ENCODE data around the gene ILF2.
A peak's percentile ranks its signal among the peaks of the same experiment; 100 is the strongest.

ILF2 gene

DNA sequence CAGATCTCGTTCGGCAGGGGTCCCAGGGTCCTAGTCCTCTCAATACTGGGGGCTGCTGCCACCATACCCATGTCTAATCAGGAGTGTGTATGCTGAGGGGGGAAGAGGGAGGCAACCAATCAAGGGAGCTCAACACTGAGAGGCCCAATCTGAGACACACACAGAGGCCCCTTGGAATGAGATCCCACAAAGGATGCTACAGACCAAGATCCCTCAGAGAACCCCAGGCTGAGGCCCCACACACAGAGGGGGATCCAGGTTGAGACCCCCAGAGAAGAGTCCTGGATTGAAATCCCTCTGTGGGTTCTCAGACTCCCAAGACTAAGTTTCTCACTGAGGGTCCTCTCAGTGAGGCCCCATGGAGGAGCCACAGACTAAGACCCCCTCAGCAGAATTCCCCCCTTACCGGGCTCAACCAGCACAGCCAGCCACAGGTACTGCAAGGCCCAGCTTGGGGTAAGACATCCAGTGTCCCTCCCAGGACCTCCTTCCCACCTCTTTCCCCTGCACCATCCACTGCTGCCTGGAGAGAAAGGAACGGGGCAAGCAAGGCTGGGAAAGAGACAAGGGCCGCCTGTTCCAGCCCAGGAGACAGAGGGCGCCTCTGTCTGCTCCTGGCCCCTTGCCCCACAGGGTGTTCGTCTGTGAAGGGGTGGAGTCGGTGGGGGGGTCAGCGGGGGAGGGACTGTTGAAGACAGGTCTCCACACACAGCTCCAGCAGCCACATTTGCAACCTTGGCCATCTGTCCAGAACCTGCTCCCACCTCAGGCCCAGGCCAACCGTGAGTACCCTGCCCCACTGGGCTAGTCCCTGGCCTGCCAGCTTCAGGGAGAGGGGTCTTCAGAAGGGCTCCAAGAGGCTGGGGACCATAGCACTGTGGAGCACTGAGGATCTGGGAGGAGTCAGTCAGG, 42.8 kb downstream of the ILF2 start, which contains the start of gene S100A1:
Gene S100A1, plus strand, starts transcription at position 720 of the 912 bp plus-strand sequence. CDS start 2,088 bp downstream, outside the sequence.
- DNase-seq = no peak

DNA sequence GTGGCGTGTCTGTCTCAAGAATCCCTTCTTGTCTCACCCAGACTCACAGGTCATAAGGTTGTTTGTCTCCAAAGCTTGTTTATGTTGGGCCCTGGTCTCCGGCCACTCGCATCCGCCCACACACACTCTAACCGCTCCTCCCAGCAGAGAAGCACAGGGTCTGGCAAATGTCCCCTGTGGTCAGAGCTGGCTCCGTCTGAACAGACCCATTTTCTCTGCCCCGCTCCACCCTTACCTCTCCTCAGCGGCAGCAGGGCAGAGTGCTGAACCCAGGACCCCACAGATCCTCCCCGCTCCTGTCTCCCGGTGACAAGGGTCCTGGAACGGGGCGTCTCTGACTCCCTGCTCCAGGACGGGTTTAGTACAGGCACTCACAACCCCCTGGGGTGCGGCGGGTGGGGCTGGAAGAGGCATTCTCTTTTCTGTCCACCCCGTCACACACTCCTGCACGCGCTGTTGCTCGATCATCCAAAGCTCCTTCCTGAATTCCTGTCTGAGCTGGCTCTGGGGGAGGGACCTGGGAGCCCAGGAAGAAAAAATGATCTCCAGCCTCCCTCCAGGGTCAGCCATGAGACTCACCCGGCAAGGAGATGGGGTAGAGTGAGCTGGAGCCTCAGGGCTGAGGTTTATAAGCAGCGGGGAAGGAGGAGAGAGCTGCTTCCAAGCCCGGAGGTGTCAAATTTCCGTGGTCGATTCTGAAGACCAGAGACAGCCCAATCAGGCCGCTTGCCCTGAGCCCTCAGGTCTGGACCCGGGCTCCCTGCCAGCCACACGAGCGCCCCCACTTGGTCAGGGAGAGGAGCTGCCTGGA, 43.7 kb downstream of the ILF2 start, which contains the start of gene S100A13:
Gene S100A13, minus strand, starts transcription at position 602 of the 811 bp plus-strand sequence. CDS start 1,033 bp downstream, outside the sequence.
- DNase-seq = no peak

DNA sequence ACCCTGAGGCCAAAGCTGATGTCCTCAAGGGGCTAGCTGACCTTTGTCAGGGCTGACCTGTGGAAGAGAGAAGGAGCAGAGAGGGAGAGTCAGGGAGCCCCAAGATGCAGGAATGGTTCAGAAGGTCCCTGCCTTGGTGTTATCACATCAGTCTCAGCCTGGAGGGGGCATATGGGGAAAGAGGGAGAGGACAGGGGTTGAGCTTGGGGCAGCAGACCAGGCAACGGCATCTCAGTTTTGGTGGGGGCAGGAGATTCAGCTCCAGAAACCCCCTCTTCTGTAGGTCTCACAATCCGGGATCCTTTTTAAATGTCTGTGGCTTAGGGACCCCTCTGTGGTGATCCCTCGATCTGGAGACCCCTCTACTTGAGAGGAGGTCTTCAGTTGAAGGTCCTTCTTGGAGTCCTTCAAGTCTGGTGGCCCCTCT, 44.3 kb downstream of the ILF2 start:
- DNase-seq = no peak

DNA sequence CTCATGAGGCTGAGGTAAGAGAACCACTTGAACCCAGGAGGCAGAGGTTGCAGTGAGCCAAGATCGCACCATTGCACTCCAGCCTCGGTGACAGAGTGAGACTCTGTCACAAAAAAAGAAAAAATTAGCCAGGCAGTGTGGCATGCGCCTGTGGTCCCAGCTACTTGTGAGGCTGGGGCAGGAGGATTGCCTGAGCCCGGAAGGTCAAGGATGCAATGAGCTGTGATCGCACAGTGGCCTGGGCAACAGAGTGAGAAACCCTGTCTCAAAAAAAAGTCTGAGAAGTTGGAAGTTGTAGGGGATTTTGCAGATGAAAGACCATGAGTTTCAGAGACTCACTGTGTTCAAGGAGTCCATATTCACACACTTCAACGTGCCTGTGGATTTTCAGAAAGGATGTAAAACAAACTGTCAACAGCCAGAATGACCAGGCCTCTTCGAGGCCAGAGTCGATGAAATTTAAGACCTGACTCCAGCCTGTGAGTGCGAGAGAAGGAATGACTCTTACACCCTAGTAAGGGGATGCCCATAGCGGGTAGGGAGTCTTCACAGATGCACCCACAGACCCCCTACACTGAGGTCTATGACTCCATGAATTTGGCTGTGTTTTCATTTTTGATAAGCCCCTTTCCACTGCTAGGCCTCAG, 45.7 kb downstream of the ILF2 start:
- DNase-seq = no peak

GRCh38 chr1:153623101-153623500, 47.7 kb downstream of the ILF2 start:
- no peak for DNase-seq

DNA sequence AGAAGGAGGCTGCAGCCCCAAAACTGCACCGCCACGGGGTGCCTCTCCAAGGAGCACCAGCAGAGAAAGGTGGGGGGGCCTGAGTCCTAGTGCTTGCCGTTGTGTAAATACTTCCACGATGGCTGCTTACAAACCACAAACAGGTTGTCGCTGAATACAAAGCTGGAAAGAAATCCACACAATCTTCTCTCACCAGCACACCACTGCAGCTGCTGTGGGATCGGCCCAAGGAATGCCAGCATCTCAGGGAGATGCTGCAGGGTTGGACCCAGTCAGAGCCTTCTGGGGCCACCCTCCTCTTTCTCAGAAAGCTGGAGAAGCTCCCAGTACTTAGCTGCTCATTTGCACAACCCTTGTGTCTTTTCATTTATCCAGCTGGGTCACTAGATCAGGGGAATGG, 51.6 kb downstream of the ILF2 start:
- no peak for DNase-seq

- DNase-seq = no peak
These were observed 53.1 kb downstream of the ILF2 start for GRCh38 chr1:153617663-153618062.

GRCh38 chr1:153616917-153617311, 53.9 kb downstream of the ILF2 start:
- DNase-seq = no peak

GRCh38 chr1:153616144-153616916, 54.5 kb downstream of the ILF2 start, which contains the start of gene S100A14:
TSS of gene S100A14 (minus strand) at chr1:153616325. CDS start at chr1:153615858, 467 bp downstream.
- no peak for DNase-seq

DNA sequence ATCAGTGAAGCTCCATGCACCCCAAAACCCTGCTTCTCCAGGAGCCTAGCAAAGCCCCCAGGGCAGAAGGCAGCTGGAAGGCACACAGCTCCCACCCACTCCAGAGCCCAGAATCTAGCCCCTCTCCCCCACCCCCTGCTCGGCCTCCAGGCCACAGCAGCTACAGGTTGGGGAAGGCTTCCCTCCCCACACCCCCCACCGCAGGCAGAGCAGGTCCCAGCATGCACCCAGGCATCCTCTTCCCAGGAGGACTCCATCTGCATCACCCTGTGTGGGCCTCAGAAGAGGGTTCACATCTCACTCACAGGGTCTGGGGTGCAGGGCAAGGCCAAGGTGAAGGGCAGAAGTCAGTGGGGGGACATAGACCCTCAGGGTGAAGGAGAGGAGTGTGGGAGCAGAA, 55.4 kb downstream of the ILF2 start:
- DNase-seq = no peak

- no peak for DNase-seq
These were observed 55.9 kb downstream of the ILF2 start for GRCh38 chr1:153614906-153615305.

DNA sequence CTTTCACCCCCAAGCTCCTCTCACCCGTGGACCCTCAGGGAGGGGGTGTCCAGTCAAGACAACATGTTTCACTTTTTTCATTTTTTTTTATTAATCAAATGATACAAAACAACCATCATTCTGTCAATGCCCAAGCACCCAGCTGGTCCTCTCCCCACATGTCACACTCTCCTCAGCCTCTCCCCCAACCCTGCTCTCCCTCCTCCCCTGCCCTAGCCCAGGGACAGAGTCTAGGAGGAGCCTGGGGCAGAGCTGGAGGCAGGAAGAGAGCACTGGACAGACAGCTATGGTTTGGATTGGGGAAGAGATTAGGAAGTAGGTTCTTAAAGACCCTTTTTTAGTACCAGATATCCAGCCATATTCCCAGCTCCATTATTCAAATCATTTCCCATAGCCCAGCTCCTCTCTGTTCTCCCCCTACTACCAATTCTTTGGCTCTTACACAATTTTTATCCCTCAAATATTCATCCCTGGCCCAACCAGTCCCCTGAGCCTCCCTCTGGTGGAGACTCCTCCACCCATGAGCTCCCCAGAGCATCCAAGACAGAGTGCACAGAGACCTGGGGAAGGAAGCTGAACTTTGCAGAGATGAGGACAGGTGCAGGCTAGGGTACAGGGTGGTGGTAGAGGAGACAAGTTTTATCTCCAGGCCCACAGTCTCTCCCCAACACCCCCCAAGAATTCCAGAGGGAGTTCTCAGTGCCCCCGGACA, 56.4 kb downstream of the ILF2 start:
- DNase-seq = no peak

DNA sequence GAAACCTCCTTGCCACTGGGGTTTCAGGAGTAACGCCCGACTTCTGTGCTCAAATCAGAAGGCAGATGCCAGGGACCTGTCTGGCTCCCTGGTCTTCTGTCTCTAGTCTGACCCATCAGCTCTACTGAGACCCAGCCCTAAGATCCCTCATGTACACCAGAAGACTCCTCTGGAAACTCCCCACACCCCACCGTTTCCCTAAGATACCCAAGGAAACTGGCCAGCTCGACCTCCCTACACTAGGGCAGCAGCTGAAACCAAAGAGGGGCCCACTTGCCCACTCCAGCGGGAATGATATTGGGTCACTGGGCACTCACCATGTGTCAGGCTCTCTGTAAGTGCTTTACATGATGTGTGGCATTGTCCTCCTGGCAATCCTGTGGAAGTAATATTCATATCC, 57.4 kb downstream of the ILF2 start:
- DNase-seq = no peak

GRCh38 chr1:153612755-153613331, 58.0 kb downstream of the ILF2 start, which contains the start of gene S100A16:
TSS of gene S100A16 (minus strand) at chr1:153613137. CDS start at chr1:153608151, 4,986 bp downstream.
- DNase-seq = no peak

DNA sequence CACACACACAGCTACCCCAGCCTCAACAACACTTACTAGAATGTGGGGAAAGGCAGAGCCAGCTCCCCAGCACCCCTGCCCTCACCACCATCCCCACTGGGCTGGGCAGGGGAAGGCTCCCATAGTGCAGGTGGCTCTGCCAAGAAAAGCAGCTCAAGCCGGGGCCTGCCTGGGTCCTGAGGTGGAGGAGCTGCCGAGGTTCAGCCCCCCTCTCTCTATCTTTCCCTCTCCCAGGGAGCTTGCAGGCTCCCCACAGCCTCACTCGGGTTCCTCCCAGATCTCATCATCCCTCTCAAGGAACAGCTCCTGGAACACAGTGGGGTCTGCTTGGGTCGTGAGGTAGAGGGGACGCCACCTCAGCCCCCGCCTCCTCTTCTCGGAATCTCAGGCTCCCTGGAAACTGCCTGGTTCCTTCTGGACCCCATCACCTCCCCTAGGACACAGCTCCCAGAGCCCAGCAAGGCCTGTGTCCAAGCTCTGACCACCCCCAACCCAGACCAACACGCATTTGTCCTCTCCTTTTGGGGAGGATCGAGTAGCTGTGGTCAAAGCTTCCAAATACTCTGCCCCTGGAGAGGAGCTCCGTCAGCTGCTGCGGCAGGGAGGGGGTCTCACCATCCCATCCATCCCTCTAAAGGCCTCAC, 58.6 kb downstream of the ILF2 start:
- DNase-seq = peak in 1 of 2 experiments; percentile 1

Data from cerebellar nuclear complex (tissue), 1 donor.